Cerebellar nuclear complex (tissue), 1 donor: ENCODE measurements around the gene FNDC3B.

Experiments
- DNase-seq, 2 experiments: peaks; one replicate each; lab custom pipeline; 2025; lab: John Stamatoyannopoulos, UW

FNDC3B gene

GRCh38 chr3:172115787-172116186 is 76.4 kb downstream of the FNDC3B start:
- no peak for DNase-seq

GRCh38 chr3:172118019-172118418 is 78.6 kb downstream of the FNDC3B start:
- no peak for DNase-seq

GRCh38 chr3:172119266-172119969 is 80.0 kb downstream of the FNDC3B start:
- DNase-seq = no peak

- no peak for DNase-seq
Measured at GRCh38 chr3:172120912-172121311, 81.5 kb downstream of the FNDC3B start.

GRCh38 chr3:172121981-172122380 is 82.6 kb downstream of the FNDC3B start:
- DNase-seq = no peak

GRCh38 chr3:172124271-172124670 is 84.9 kb downstream of the FNDC3B start:
- no peak for DNase-seq

- DNase-seq = no peak
Measured at GRCh38 chr3:172125053-172125452, 85.7 kb downstream of the FNDC3B start.

GRCh38 chr3:172125963-172126457 is 86.6 kb downstream of the FNDC3B start:
- DNase-seq = no peak

- DNase-seq = no peak
Measured at GRCh38 chr3:172126741-172127140, 87.4 kb downstream of the FNDC3B start.

- DNase-seq = no peak
Measured at GRCh38 chr3:172127141-172127540, 87.8 kb downstream of the FNDC3B start.

GRCh38 chr3:172127929-172128580 is 88.7 kb downstream of the FNDC3B start:
- no peak for DNase-seq

- DNase-seq = no peak
Measured at GRCh38 chr3:172128858-172129257, 89.5 kb downstream of the FNDC3B start.

GRCh38 chr3:172129498-172129849 is 90.1 kb downstream of the FNDC3B start:
- DNase-seq = no peak

- DNase-seq = no peak
Measured at GRCh38 chr3:172129850-172130716, 90.7 kb downstream of the FNDC3B start.

GRCh38 chr3:172130717-172131050 is 91.3 kb downstream of the FNDC3B start:
- DNase-seq = no peak

- no peak for DNase-seq
Measured at GRCh38 chr3:172131746-172132145, 92.4 kb downstream of the FNDC3B start.

GRCh38 chr3:172132159-172132586 is 92.8 kb downstream of the FNDC3B start:
- no peak for DNase-seq

- no peak for DNase-seq
Measured at GRCh38 chr3:172132721-172133311, 93.4 kb downstream of the FNDC3B start.

- DNase-seq = no peak
Measured at GRCh38 chr3:172133838-172134237, 94.5 kb downstream of the FNDC3B start.

GRCh38 chr3:172134352-172134751 is 95.0 kb downstream of the FNDC3B start:
- no peak for DNase-seq

- no peak for DNase-seq
Measured at GRCh38 chr3:172135185-172135584, 95.8 kb downstream of the FNDC3B start.

GRCh38 chr3:172135820-172136219 is 96.4 kb downstream of the FNDC3B start:
- DNase-seq = no peak
